Sigmoid colon (tissue), 7 donors: ENCODE measurements around the gene IL9. TPM values are rescaled to one million over a fixed set of nuclear protein-coding genes. Genes with fewer than 3 reads are reported as not detected.

Source experiments
- DNase-seq: peaks from one replicate; pipeline ENCODE4 v3.0.0-alpha.2; 2019
- H3K27ac ChIP-seq, 4 donors: fragments of 200-600 bp; sonication (generic); one replicate each; pipeline ENCODE4 v1.5.1; 2016 to 2019; ENCODE audit warnings: mild to moderate bottlenecking in 1 of 4
- H3K27me3 ChIP-seq, 3 donors: fragments of 200-600 bp; sonication (generic); one replicate each; pipeline ENCODE4 v1.5.1; 2019; ENCODE audit warnings: mild to moderate bottlenecking in 1 of 3
- H3K36me3 ChIP-seq, 4 donors: fragments of 200-600 bp; sonication (generic); one replicate each; pipeline ENCODE4 v1.5.1; 2016 to 2019
- H3K4me1 ChIP-seq, 4 donors: fragments of 200-600 bp; sonication (generic); one replicate each; pipeline ENCODE4 v1.5.1; 2017 to 2019
- H3K4me3 ChIP-seq, 4 donors: fragments of 200-600 bp; sonication (generic); one replicate each; pipeline ENCODE4 v1.5.1; 2017 to 2019; ENCODE audit warnings: mild to moderate bottlenecking in 2 of 4, moderate library complexity in 1 of 4
- H3K9me3 ChIP-seq, 4 donors: fragments of 200-600 bp in 3 of 4; sonication (generic) in 3 of 4; one replicate each; pipeline versions ENCODE4 v1.5.1 to v1.6.1; 2013 to 2019
- CTCF ChIP-seq, 4 experiments: fragments of 450-650 bp in 3 of 4; fragments of 200-600 bp in 1 of 4; IDR thresholded peaks; one replicate each; pipeline ENCODE4 v1.5.1; 2016 to 2019; ENCODE audit warnings: antibody characterized with exemption in 4 of 4, mild to moderate bottlenecking in 3 of 4, moderate library complexity in 2 of 4
- EP300 ChIP-seq, 4 donors: sonication (generic); formaldehyde crosslinking; IDR thresholded peaks; one replicate each; pipeline ENCODE4 v1.6.1; 2017; ENCODE audit warnings: antibody characterized with exemption in 4 of 4
- POLR2A ChIP-seq, 2 donors: fragments of 450-650 bp; IDR thresholded peaks; one replicate each; pipeline ENCODE4 v1.6.1; 2016; ENCODE audit warnings: antibody characterized with exemption in 2 of 2, mild to moderate bottlenecking in 2 of 2, moderate library complexity in 2 of 2
- POLR2AphosphoS5 ChIP-seq, 4 donors: sonication (generic); formaldehyde crosslinking; IDR thresholded peaks; one replicate each; pipeline ENCODE4 v1.6.1; 2017; ENCODE audit warnings: antibody characterized with exemption in 4 of 4
- WGBS, 2 donors: extraction: QIAGEN DNeasy Blood & Tissue Kit; methylation state at CpG; one replicate each; pipeline ENCODE4 v1.1.7; 2013; 5-methylcytosine and 5-hydroxymethylcytosine counted together
- intact Hi-C: fragments of 100-400 bp; cut with DNase I; formaldehyde crosslinking; loops from one replicate; pipeline ENCODE4 v1.15.1; 2023
- polyA plus RNA-seq, 3 donors: library from polyadenylated mRNA; stranded (reverse); fragments of 200-250 nt; gene quantifications; one replicate each; pipeline ENCODE4 v1.2.3, GENCODE V29; 2013
- total RNA-seq, 4 donors: library from RNA; depleted of rRNA; stranded (reverse); fragments of >200 nt; gene quantifications; one replicate each; pipeline ENCODE4 v1.1.0, GENCODE V29; 2016
- donor health status: healthy with polysubstance abuse.
- donor health status: Bipolar disorder and iron deficiency.
- donor health status: healthy.

Gene IL9
- total and polyA plus RNA-seq, 7 donors = not detected

- 94 to 96% methylated on average over 9 of the region's 9 CpGs for WGBS, 2 donors
- intact Hi-C loops = no loop called here
These were observed 45.4 kb downstream of the IL9 start for GRCh38 chr5:135850231-135850630.

GRCh38 chr5:135847976-135848375, 47.7 kb downstream of the IL9 start:
- H3K4me3 ChIP-seq = no peak overlapping the region
- H3K27me3 ChIP-seq = peaks cover 0 to 4% (median 0%) of the 10 kb centered on the region in 3 donors
- H3K36me3 ChIP-seq = no peaks in the 10 kb centered on the region
- DNase-seq = no peak
- 59 to 79% methylated on average over 1 of the region's 1 CpG for WGBS, 2 donors
- H3K9me3 ChIP-seq = no peaks in the 10 kb centered on the region
- intact Hi-C loops = no loop called here
- H3K4me1 ChIP-seq = no peaks in the 10 kb centered on the region
- no peak overlapping the region for H3K27ac ChIP-seq
- no peak for TF ChIP-seq POLR2A (IDR thresholded peaks at IDR 0.05)
- no peak for TF ChIP-seq EP300 (IDR thresholded peaks at IDR 0.05)
- no peak for TF ChIP-seq POLR2AphosphoS5 (IDR thresholded peaks at IDR 0.05)
- no peak for TF ChIP-seq CTCF (IDR thresholded peaks at IDR 0.05)

More at GRCh38 chr5:135850231-135850630, 45.4 kb downstream of the IL9 start:
- Histone ChIP-seq H3K4me1 (no peaks in the 10 kb centered on the region), H3K9me3 (no peaks in the 10 kb centered on the region), H3K36me3 (no peaks in the 10 kb centered on the region), H3K4me3 (no peak overlapping the region), H3K27me3 (no peaks in the 10 kb centered on the region), H3K27ac (no peak overlapping the region)
- TF ChIP-seq CTCF (IDR thresholded peaks at IDR 0.05) (no peak), POLR2A (IDR thresholded peaks at IDR 0.05) (no peak), EP300 (IDR thresholded peaks at IDR 0.05) (no peak), POLR2AphosphoS5 (IDR thresholded peaks at IDR 0.05) (no peak)
- DNase-seq = no peak

GRCh38 chr5:135846311-135846710, 49.3 kb downstream of the IL9 start:
- intact Hi-C loops = no loop called here
- Histone ChIP-seq H3K27me3 (peaks cover 0 to 8% (median 0%) of the 10 kb centered on the region in 3 donors), H3K9me3 (no peaks in the 10 kb centered on the region), H3K4me3 (no peak overlapping the region), H3K27ac (no peak overlapping the region), H3K4me1 (no peaks in the 10 kb centered on the region), H3K36me3 (no peaks in the 10 kb centered on the region)
- no peak for DNase-seq
- TF ChIP-seq POLR2A (IDR thresholded peaks at IDR 0.05) (no peak), EP300 (IDR thresholded peaks at IDR 0.05) (no peak), CTCF (IDR thresholded peaks at IDR 0.05) (no peak), POLR2AphosphoS5 (IDR thresholded peaks at IDR 0.05) (no peak)

- Histone ChIP-seq H3K4me1 (no peaks in the 10 kb centered on the region), H3K4me3 (no peak overlapping the region), H3K27me3 (peaks cover 0 to 8% (median 0%) of the 10 kb centered on the region in 3 donors), H3K9me3 (no peaks in the 10 kb centered on the region), H3K36me3 (no peaks in the 10 kb centered on the region), H3K27ac (no peak overlapping the region)
- WGBS, 2 donors = 67 to 81% methylated on average over 6 of the region's 6 CpGs
- DNase-seq = no peak
- TF ChIP-seq POLR2A (IDR thresholded peaks at IDR 0.05) (no peak), POLR2AphosphoS5 (IDR thresholded peaks at IDR 0.05) (no peak), EP300 (IDR thresholded peaks at IDR 0.05) (no peak), CTCF (IDR thresholded peaks at IDR 0.05) (no peak)
- intact Hi-C loops = no loop called here
These were observed 51.9 kb downstream of the IL9 start for GRCh38 chr5:135843571-135844337.
